HepG2 (cell line): ENCODE results near the gene S100A9. TPM values are rescaled to one million over a fixed set of nuclear protein-coding genes. Genes with fewer than 3 reads are reported as not detected.

ENCODE experiments used
- ATAC-seq: fragments of 200-7000 bp; cut with Tn5 transposase; 3 replicates; pipeline ENCODE4 v1.9.1; 2020; ENCODE audit warnings: mild to moderate bottlenecking, moderate library complexity
- BruUV-seq: library from RNA; stranded (reverse); fragments of 400-500 nt; replicated peaks from 2 replicates; lab custom pipeline; 2021; lab: Mats Ljungman, UMichigan
- CTCF ChIA-PET: fragments of 300-600 bp; formaldehyde crosslinking; extraction: SDS; loops from one replicate; lab custom pipeline; 2021; ENCODE audit warnings: low total read pairs, inconsistent platforms, low intra/inter-chr PET ratio; lab: Yijun Ruan, JAX
- POLR2A ChIA-PET: fragments of 350-600 bp; sonication (Branson Sonifier 250); formaldehyde crosslinking; loops from one replicate; lab custom pipeline; 2020; ENCODE audit warnings: antibody characterized with exemption, inconsistent platforms; lab: Yijun Ruan, JAX
- DNase-seq: peaks from one replicate; pipeline ENCODE4 v3.0.0-alpha.2; 2015; ENCODE audit warnings: low spot score
- FAIRE-seq: peaks from 3 replicates; lab custom pipeline; 2011; peaks lifted over from hg19 to GRCh38; lab: Jason Lieb, UNC
- H2AFZ ChIP-seq: one replicate; pipeline ENCODE4 v1.6.1; 2011; ENCODE audit warnings: low read length, inconsistent platforms
- H3K27ac ChIP-seq: fragments of 300-600 bp; 3 replicates; pipeline ENCODE4 v1.8.0; 2011; ENCODE audit warnings: mixed run types, mild to moderate bottlenecking, mixed read lengths, low read length, inconsistent platforms; ENCODE audit not compliant: insufficient read depth; ENCODE audit errors: extremely low read length
- H3K27me3 ChIP-seq, 2 experiments: fragments of 200-600 bp in 1 of 2; 2 replicates in 1 of 2; 3 replicates in 1 of 2; pipeline versions ENCODE4 v1.6.0 to v1.8.0; 2011; ENCODE audit warnings: low read length in 2 of 2, mild to moderate bottlenecking in 2 of 2, moderate library complexity in 2 of 2, inconsistent platforms in 1 of 2; ENCODE audit not compliant: insufficient read depth in 2 of 2, control insufficient read depth in 1 of 2
- H3K36me3 ChIP-seq, 2 experiments: fragments of 200-600 bp in 1 of 2; replicated peaks in 1 of 2; 2 replicates in 1 of 2; 3 replicates in 1 of 2; pipeline versions ENCODE4 v1.5.1 to v1.8.0; 2011; ENCODE audit warnings: low read length in 2 of 2, inconsistent platforms in 1 of 2; ENCODE audit not compliant: insufficient read depth in 2 of 2, control insufficient read depth in 1 of 2
- H3K4me1 ChIP-seq: 2 replicates; pipeline ENCODE4 v1.5.1; 2012; ENCODE audit warnings: low read length, inconsistent platforms; ENCODE audit not compliant: insufficient read depth
- H3K4me2 ChIP-seq: 2 replicates; pipeline ENCODE4 v1.6.0; 2011; ENCODE audit warnings: low read depth, low read length, inconsistent platforms
- H3K4me3 ChIP-seq, 3 experiments: fragments of 200-600 bp in 1 of 3; sonication (generic), shearing (Covaris generic) in 1 of 3; replicated peaks in 1 of 3; 2 replicates each; pipeline ENCODE4 v1.5.1; 2011 to 2016; ENCODE audit warnings: low read length in 3 of 3, inconsistent platforms in 2 of 3, low read depth in 2 of 3, mild to moderate bottlenecking in 2 of 3, control low read depth in 1 of 3, mixed read lengths in 1 of 3; ENCODE audit not compliant: insufficient read depth in 1 of 3
- H3K79me2 ChIP-seq: one replicate; pipeline ENCODE4 v1.6.1; 2011; ENCODE audit warnings: low read length, inconsistent platforms; ENCODE audit not compliant: insufficient read depth
- H3K9ac ChIP-seq: 2 replicates; pipeline ENCODE4 v1.6.0; 2011; ENCODE audit warnings: mild to moderate bottlenecking, low read depth, low read length, inconsistent platforms; ENCODE audit not compliant: insufficient read depth
- H3K9me3 ChIP-seq: 2 replicates; pipeline ENCODE4 v1.5.1; 2012; ENCODE audit warnings: mild to moderate bottlenecking, low read length
- H4K20me1 ChIP-seq: 2 replicates; pipeline ENCODE4 v1.6.0; 2011; ENCODE audit warnings: inconsistent platforms, mild to moderate bottlenecking, low read length, moderate library complexity; ENCODE audit not compliant: insufficient read depth
- ELF1 ChIP-seq: sonication (generic); formaldehyde crosslinking; IDR thresholded peaks from 2 replicates; pipeline ENCODE4 v1.4.0; 2020; ENCODE audit warnings: missing genetic modification reagents
- GPBP1L1 ChIP-seq: sonication (generic); formaldehyde crosslinking; IDR thresholded peaks from 2 replicates; pipeline ENCODE4 v1.5.0; 2020; ENCODE audit warnings: mild to moderate bottlenecking, missing genetic modification reagents
- HES4 ChIP-seq: sonication (generic); formaldehyde crosslinking; IDR thresholded peaks from 2 replicates; pipeline ENCODE4 v1.9.0; 2021; ENCODE audit warnings: mild to moderate bottlenecking, missing genetic modification reagents, borderline replicate concordance
- MED1 ChIP-seq: sonication (generic); formaldehyde crosslinking; IDR thresholded peaks from 2 replicates; pipeline ENCODE4 v1.4.0; 2020; ENCODE audit warnings: missing genetic modification reagents
- MIER2 ChIP-seq: IDR thresholded peaks from 2 replicates; pipeline ENCODE4 v1.6.1; 2016; ENCODE audit warnings: missing biosample characterization, missing genetic modification reagents
- PITX1 ChIP-seq: sonication (generic); formaldehyde crosslinking; IDR thresholded peaks from 2 replicates; pipeline ENCODE4 v1.5.1; 2020; ENCODE audit warnings: mild to moderate bottlenecking, missing genetic modification reagents
- TEF ChIP-seq: sonication (generic); formaldehyde crosslinking; IDR thresholded peaks from 2 replicates; pipeline ENCODE4 v1.5.0; 2020; ENCODE audit warnings: missing genetic modification reagents
- ZNF766 ChIP-seq: sonication (generic); formaldehyde crosslinking; IDR thresholded peaks from 2 replicates; pipeline ENCODE4 v1.5.0; 2020; ENCODE audit warnings: missing genetic modification reagents, borderline replicate concordance
- ZNF768 ChIP-seq: sonication (generic); formaldehyde crosslinking; IDR thresholded peaks from 2 replicates; pipeline ENCODE4 v1.4.0; 2020; ENCODE audit warnings: missing genetic modification reagents
- WGBS: methylation state at CpG from one replicate; pipeline ENCODE4 v1.1.6; 2017; ENCODE audit warnings: low lambda C conversion rate; 5-methylcytosine and 5-hydroxymethylcytosine counted together
- in situ Hi-C: cut with HindIII; loops from 2 replicates; pipeline ENCODE4 v1.10.0; 2017; ENCODE audit warnings: low pct_unique_long_range_greater_than_20kb; ENCODE audit not compliant: extremely low pct_ligation_motif_present
- intact Hi-C: fragments of 100-400 bp; cut with micrococcal nuclease; formaldehyde crosslinking; loops from one replicate; pipeline ENCODE4 v1.10.0; 2022; ENCODE audit not compliant: unreplicated experiment
- polyA plus RNA-seq, 8 experiments: library from polyadenylated mRNA; depleted of rRNA in 3 of 8; stranded (reverse) in 7 of 8; unstranded in 1 of 8; fragments of >200 nt; fragmentation: Illumina TruSeq in 4 of 8; extraction: Trizol in 4 of 8; gene quantifications; 2 replicates each; pipeline versions ENCODE4 v1.2.1 to v1.2.3, GENCODE V29; 2011 to 2016; ENCODE audit warnings: low read depth in 4 of 8, missing spikeins in 1 of 8, mixed read lengths in 1 of 8; ENCODE audit not compliant: insufficient read depth in 1 of 8
- total RNA-seq, 5 experiments: library from RNA; depleted of rRNA; stranded (reverse); fragments of >200 nt; fragmentation: Illumina TruSeq; extraction: Trizol; gene quantifications; 2 replicates each; pipeline ENCODE4 v1.2.3, GENCODE V29; 2016; ENCODE audit warnings: low read depth in 1 of 5
- TF ChIP-seq, protein P1 (sequence below): sonication (generic); formaldehyde crosslinking; IDR thresholded peaks from 2 replicates; pipeline ENCODE4 v1.4.0; 2020; ENCODE audit warnings: mild to moderate bottlenecking, missing genetic modification reagents

The S100A9 gene
- total and polyA plus RNA-seq, 2 of the 13 experiments (the other 11 are each of a cell fraction or from before 2014, with no cell fraction given) = 0.31 to 0.69 TPM

- Histone ChIP-seq H2AFZ (no peak overlapping the region), H3K4me2 (no peak overlapping the region), H3K27me3 (peaks cover 1 to 6% of the 10 kb centered on the region in 2 experiments; a peak in 3 of 5 replicates), H3K9me3 (no peaks in the 10 kb centered on the region), H3K36me3 (no peaks in the 10 kb centered on the region), H3K9ac (no peak overlapping the region), H3K4me1 (no peaks in the 10 kb centered on the region), H3K79me2 (no peaks in the 10 kb centered on the region), H3K27ac (no peak overlapping the region), H4K20me1 (peaks cover 5% of the 10 kb centered on the region), H3K4me3 (no peak overlapping the region)
- peak; percentile 69 for ATAC-seq
- intact Hi-C loops (no loop called here), in situ Hi-C loops (loop anchor here (5.0 kb wide), 1 partner anchor 148 kb away; no protein-coding TSS in a partner anchor)
- no peak for TF ChIP-seq ELF1 (CRISPR knock-in tag)
- TF ChIP-seq MED1 = no peak
- TF ChIP-seq TEF (CRISPR knock-in tag) = no peak
- no peak for TF ChIP-seq HES4
- TF ChIP-seq ZNF766 = no peak
- TF ChIP-seq ZNF768 (CRISPR knock-in tag) = no peak
- TF ChIP-seq PITX1 = no peak
- TF ChIP-seq GPBP1L1 (CRISPR knock-in tag) = no peak
- no peak for TF ChIP-seq MIER2 (CRISPR knock-in tag)
- TF ChIP-seq, protein P1, sequence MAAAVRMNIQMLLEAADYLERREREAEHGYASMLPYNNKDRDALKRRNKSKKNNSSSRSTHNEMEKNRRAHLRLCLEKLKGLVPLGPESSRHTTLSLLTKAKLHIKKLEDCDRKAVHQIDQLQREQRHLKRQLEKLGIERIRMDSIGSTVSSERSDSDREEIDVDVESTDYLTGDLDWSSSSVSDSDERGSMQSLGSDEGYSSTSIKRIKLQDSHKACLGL (CRISPR knock-in tag) = no peak
- FAIRE-seq = no peak
- WGBS = 2% methylated on average over 15 of the region's 17 CpGs
- ChIA-PET POLR2A (no interaction called here), CTCF (no interaction called here)
- no TSS peak for BruUV-seq
- no peak for DNase-seq
Observed at GRCh38 chr1:153349363-153350320, 8.0 kb upstream of the S100A9 start.
